VCaP (cell line): ENCODE measurements around the gene RGPD3.
"Not testable (repeated sequence)": the region's sequence is repeated elsewhere in the genome, so short reads cannot be mapped to it uniquely, and the experiment has no call there.

Experiments
- H3K27ac ChIP-seq: fragments of 450-650 bp; 2 replicates; pipeline ENCODE4 v1.5.1; 2017
- CTCF ChIP-seq: fragments of 450-650 bp; conservative IDR thresholded peaks from 2 replicates; pipeline ENCODE4 v1.5.1; 2017; ENCODE audit warnings: mild to moderate bottlenecking, moderate library complexity

The RGPD3 gene

GRCh38 chr2:106468107-106468506, at the start of gene RGPD3:
TSS of gene RGPD3 (minus strand) at chr2:106468413. CDS start at chr2:106468288, 125 bp downstream.
- not testable (repeated sequence) for H3K27ac ChIP-seq

- H3K27ac ChIP-seq = no peak overlapping the region
These were observed 49.1 kb upstream of the RGPD3 start for GRCh38 chr2:106517329-106517728.

DNA sequence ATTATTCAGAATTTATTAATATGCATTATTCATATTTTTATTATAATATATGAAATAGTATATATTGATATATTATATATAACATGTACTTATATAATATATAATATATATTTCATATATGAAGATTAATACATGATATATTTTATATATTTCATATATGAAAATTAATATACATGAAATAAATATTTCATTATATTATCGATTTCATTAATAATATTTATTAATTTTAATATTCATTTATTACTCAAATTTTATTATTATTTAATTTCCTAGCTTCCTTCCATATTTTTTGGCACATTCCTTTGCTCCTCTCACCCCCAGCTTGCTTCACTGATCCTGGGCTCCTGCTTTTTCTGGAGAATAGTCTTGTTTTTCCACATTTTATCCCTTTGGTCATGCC, 48.7 kb upstream of the RGPD3 start:
- H3K27ac ChIP-seq = no peak overlapping the region
- no peak for TF ChIP-seq CTCF

More at GRCh38 chr2:106517329-106517728, 49.1 kb upstream of the RGPD3 start:
- TF ChIP-seq CTCF = no peak

DNA sequence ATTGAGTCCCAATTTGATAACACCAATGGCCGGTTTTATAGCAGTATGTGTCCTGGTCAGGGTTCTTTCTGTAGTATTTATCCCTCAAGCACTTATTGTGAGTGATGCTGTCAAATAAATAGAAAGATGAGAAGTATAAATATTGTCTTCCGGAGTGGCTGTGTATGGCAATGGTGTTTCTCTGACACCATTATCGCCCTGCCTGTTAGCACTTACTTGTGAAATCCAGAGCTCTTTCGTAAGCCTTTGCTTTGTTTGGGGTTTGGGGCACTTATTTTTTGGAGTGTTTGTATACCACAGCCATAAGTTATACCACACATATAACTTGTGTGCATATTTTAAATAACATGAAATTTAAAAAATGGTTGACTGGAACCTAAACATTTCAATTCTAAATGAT, 48.2 kb upstream of the RGPD3 start:
- no peak for TF ChIP-seq CTCF

DNA sequence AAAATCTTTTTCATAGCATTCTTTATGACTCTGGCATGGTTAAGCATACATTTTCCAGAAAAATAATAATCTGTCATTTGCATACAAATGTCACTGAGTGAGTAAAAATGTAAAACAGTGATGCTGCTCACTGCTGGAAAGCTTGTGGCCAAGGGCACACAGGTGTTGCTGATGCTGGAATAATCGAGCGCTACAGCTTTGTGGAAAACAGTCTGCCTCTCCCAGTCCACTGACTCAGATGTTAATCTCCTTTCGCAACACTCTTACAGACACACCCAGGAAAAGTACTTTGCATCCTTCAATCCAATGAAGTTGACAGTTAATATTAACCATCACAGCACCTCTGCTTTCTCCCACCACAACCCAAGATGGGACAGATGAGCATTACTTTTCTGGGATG, 46.6 kb upstream of the RGPD3 start:
- H3K27ac ChIP-seq = not testable (repeated sequence)

More for the DNA sequence above, 48.2 kb upstream of the RGPD3 start:
- no peak overlapping the region for H3K27ac ChIP-seq

- not testable (repeated sequence) for H3K27ac ChIP-seq
These were observed 45.2 kb upstream of the RGPD3 start for GRCh38 chr2:106513391-106513790.

- H3K27ac ChIP-seq = not testable (repeated sequence)
These were observed 43.7 kb upstream of the RGPD3 start for GRCh38 chr2:106511934-106512333.

DNA sequence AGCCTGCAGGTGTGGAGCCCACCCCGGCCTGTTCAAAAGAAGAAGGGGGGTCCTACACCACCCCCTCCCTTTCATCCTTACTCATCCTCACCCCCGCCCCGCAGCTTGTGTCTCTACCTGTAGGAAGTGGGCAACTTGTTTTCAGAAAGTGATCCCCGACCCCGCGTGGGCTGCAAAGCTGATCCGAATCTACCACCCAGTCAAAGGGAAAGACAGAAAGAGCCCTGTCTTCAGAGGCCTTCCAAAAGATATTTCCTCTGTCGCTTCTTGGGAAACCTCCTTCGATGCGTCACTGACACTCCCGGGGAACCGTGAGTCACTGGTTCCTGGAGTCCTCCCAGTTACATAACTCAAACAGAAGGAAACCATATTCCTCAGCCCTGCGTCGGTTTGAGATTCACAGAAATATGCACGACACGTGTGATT, 43.3 kb upstream of the RGPD3 start:
- not testable (repeated sequence) for H3K27ac ChIP-seq

- not testable (repeated sequence) for H3K27ac ChIP-seq
These were observed 42.6 kb upstream of the RGPD3 start for GRCh38 chr2:106510791-106511190.

- not testable (repeated sequence) for H3K27ac ChIP-seq
These were observed 41.2 kb upstream of the RGPD3 start for GRCh38 chr2:106509374-106509770.

GRCh38 chr2:106508660-106509373, 40.6 kb upstream of the RGPD3 start:
- H3K27ac ChIP-seq = not testable (repeated sequence)

DNA sequence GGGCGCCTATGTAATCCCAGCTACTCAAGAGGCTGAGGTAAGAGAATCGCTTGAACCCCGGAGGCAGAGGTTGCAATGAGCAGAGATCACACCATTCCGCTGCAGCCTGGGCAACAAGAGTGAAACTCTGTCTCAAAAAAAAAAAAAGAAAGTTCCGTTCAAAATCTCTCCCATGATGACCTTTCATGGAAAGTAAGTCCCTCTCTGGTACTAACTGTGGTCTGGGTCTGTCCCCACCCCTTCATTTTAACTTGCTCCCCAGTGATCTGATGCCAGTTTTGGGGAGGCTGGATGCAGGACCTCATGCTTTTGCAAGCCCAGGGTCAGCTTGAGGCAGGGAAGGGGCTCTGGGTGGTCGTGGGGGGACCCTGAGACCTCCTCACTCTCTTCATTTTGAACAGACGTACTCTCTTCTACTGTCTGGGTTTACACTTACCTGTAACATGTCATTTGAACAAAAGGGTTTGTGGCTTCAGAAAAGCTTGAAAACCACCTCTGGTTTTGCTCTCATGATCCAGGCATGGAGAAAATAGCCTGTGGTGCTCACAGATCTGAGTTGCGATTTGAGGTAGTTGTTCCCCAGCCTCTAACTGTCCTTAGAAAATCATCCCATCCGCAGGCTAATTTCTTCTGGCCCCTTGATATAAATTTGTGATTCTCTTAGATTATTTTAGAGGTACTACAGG, 37.9 kb upstream of the RGPD3 start:
- H3K27ac ChIP-seq = not testable (repeated sequence)

DNA sequence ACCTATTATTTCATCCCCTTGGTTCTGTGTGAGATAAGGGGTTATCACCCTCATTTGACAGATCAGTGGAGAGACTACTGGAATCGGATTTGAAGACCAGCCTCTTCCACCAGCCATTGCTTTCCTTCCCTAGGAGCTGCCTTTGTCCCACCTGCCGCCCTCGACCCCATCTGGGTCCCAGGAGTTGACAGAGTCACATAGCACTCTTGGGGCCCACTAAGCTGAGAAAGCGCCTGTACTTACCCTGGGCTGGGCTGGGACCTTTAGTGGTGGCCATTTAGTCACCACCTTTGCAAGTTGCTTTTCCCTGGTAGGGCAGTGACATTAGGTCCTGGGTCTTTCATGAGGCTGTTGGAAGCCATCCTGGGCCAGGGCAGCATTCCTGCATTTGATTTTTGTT, 36.6 kb upstream of the RGPD3 start:
- H3K27ac ChIP-seq = not testable (repeated sequence)

DNA sequence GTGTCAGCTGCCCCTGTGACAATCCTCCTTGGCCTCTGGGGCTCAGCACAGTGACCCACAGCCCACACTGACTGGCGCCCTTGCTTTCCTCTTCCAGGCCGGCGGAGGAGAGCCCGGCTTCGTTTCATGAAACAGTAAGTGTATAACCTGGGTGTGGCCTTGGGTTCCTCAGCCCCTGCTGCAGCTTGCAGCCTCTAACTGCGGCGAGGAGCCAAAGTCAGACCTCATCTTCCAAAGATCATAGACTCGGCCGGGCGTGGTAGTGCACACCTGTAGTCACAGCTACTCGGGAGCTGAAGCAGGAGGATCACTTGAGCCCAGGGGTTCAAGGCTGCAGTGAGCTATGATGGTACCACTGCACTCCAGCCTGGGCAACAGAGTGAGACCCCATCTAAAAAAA, 36.0 kb upstream of the RGPD3 start:
- H3K27ac ChIP-seq = not testable (repeated sequence)

DNA sequence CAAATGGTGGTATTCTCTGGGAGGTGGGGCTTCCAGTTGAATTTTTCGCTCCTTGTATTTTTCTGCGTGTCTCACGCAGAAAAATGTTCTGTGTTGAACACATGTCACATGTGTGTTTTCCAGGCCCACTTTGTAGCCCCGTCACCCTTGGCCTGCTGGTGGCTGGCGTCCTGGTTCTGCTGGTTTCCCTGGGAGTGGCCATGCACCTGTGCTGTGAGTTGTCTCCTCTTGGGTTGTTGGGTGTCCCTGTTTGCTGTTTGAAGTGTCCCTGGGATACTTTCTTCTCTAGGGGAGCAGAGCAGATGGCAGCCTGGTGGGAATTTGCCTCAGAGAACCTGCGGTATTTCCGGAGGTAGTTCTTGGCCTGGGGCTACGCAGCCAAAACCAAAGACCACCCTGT, 34.1 kb upstream of the RGPD3 start:
- not testable (repeated sequence) for H3K27ac ChIP-seq

GRCh38 chr2:106500350-106500749, 32.1 kb upstream of the RGPD3 start:
- not testable (repeated sequence) for H3K27ac ChIP-seq

GRCh38 chr2:106498549-106498948, 30.3 kb upstream of the RGPD3 start:
- H3K27ac ChIP-seq = not testable (repeated sequence)

- H3K27ac ChIP-seq = not testable (repeated sequence)
These were observed 24.7 kb upstream of the RGPD3 start for GRCh38 chr2:106492913-106493312.

- not testable (repeated sequence) for H3K27ac ChIP-seq
These were observed 24.2 kb upstream of the RGPD3 start for GRCh38 chr2:106492399-106492798.
